Measurements from ENCODE around the gene SEC23IP.

GRCh38 chr10:119862524-119862923 lies 30.0 kb upstream of the SEC23IP start:
- TF ChIP-seq, protein P1, sequence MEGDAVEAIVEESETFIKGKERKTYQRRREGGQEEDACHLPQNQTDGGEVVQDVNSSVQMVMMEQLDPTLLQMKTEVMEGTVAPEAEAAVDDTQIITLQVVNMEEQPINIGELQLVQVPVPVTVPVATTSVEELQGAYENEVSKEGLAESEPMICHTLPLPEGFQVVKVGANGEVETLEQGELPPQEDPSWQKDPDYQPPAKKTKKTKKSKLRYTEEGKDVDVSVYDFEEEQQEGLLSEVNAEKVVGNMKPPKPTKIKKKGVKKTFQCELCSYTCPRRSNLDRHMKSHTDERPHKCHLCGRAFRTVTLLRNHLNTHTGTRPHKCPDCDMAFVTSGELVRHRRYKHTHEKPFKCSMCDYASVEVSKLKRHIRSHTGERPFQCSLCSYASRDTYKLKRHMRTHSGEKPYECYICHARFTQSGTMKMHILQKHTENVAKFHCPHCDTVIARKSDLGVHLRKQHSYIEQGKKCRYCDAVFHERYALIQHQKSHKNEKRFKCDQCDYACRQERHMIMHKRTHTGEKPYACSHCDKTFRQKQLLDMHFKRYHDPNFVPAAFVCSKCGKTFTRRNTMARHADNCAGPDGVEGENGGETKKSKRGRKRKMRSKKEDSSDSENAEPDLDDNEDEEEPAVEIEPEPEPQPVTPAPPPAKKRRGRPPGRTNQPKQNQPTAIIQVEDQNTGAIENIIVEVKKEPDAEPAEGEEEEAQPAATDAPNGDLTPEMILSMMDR (IDR thresholded peaks at IDR 0.05; ENCODE audit: low read depth, low read length) = no peak
- no peak for TF ChIP-seq EZH2phosphoT487 (IDR thresholded peaks at IDR 0.05; ENCODE audit: low read depth)

All from OCI-LY3 (cell line).